Adrenal gland (tissue), 12 donors: Measurements from ENCODE around the gene CCL17. TPM values are rescaled to one million over a fixed set of nuclear protein-coding genes. Genes with fewer than 3 reads are reported as not detected.
A peak's percentile ranks its signal among the peaks of the same experiment; 100 is the strongest.
"Not testable (repeated sequence)": the region's sequence is repeated elsewhere in the genome, so short reads cannot be mapped to it uniquely, and the experiment has no call there.

Experiments used
- DNase-seq, 7 donors: peaks; one replicate each; pipeline ENCODE4 v3.0.0-alpha.2; 2019 to 2020
- H3K27ac ChIP-seq, 5 donors: fragments of 200-600 bp; sonication (generic) in 4 of 5; 1 replicate in 3 of 5; 2 replicates in 2 of 5; pipeline versions ENCODE4 v1.5.1 to v1.8.0; 2016 to 2020; ENCODE audit warnings: mild to moderate bottlenecking in 1 of 5
- H3K27me3 ChIP-seq: fragments of 200-600 bp; 2 replicates; pipeline ENCODE4 v1.8.0; 2021
- H3K36me3 ChIP-seq, 2 donors: fragments of 200-600 bp; replicated peaks in 1 of 2; 1 replicate in 1 of 2; 2 replicates in 1 of 2; pipeline versions ENCODE4 v1.5.1 to v1.8.0; 2018 to 2022
- H3K4me1 ChIP-seq, 2 donors: fragments of 200-600 bp; replicated peaks in 1 of 2; 1 replicate in 1 of 2; 2 replicates in 1 of 2; pipeline versions ENCODE4 v1.5.1 to v1.8.0; 2018 to 2021
- H3K4me3 ChIP-seq, 4 donors: fragments of 200-600 bp; sonication (generic) in 3 of 4; one replicate each; pipeline ENCODE4 v1.5.1; 2016 to 2018
- H3K9me3 ChIP-seq, 3 donors: fragments of 200-600 bp; sonication (generic) in 1 of 3; replicated peaks in 1 of 3; 1 replicate in 2 of 3; 2 replicates in 1 of 3; pipeline versions ENCODE4 v1.5.1 to v1.8.0; 2016 to 2021
- POLR2A ChIP-seq, 2 donors: fragments of 450-650 bp; IDR thresholded peaks; one replicate each; pipeline ENCODE4 v1.6.1; 2017; ENCODE audit warnings: antibody characterized with exemption in 2 of 2, mild to moderate bottlenecking in 2 of 2, moderate library complexity in 1 of 2
- WGBS, 4 donors: extraction: QIAGEN DNeasy Blood & Tissue Kit in 2 of 4; methylation state at CpG; one replicate each; pipeline versions ENCODE4 v1.1.5 to v1.1.7; 2013 to 2017; 5-methylcytosine and 5-hydroxymethylcytosine counted together
- intact Hi-C, 2 donors: fragments of 100-400 bp; cut with DNase I; formaldehyde crosslinking; loops; one replicate each; pipeline versions ENCODE4 v1.14.1 to v1.15.0; 2022 to 2023
- polyA plus RNA-seq, 3 donors: library from polyadenylated mRNA; stranded (reverse); fragments of 200-250 nt in 2 of 3; fragments of 350-450 nt in 1 of 3; fragmentation: Illumina TruSeq in 1 of 3; extraction: RNeasy Lipid Tissue Mini Kit (QIAGEN cat#74804) in 1 of 3; gene quantifications; one replicate each; pipeline ENCODE4 v1.2.3, GENCODE V29; 2013 to 2014
- total RNA-seq, 9 donors: library from RNA; depleted of rRNA in 4 of 9; stranded (reverse); fragments of >200 nt in 4 of 9; fragments of 120-200 nt in 1 of 9; fragmentation: NEBNext Ultra II Directional in 1 of 9; extraction: Animal tissue kit (Norgen Biotek cat#: 25700) in 1 of 9; gene quantifications; one replicate each; pipeline versions ENCODE4 v1.1.0 to v1.2.4, GENCODE V29; 2013 to 2023
- TF ChIP-seq, protein P1 (sequence below), 6 experiments: fragments of 450-650 bp in 4 of 6; fragments of 200-600 bp in 2 of 6; sonication (generic) in 1 of 6; IDR thresholded peaks; 1 replicate in 5 of 6; 2 replicates in 1 of 6; pipeline versions ENCODE4 v1.5.1 to v1.8.0; 2016 to 2021; ENCODE audit warnings: antibody characterized with exemption in 6 of 6, mild to moderate bottlenecking in 2 of 6, moderate library complexity in 1 of 6
- donor health status: healthy with polysubstance abuse.
- donor health status: Bipolar disorder and iron deficiency.
- donor health status: DM: yes; HTN: yes; CAD: no.
- donor health status: DM: no; HTN: no; CAD: no.
- donor health status: DM: no; HTN: no; CAD: no.
- donor health status: DM: yes; HTN: yes; CAD: no.

The CCL17 gene
- total and polyA plus RNA-seq, 12 donors: not detected

DNA sequence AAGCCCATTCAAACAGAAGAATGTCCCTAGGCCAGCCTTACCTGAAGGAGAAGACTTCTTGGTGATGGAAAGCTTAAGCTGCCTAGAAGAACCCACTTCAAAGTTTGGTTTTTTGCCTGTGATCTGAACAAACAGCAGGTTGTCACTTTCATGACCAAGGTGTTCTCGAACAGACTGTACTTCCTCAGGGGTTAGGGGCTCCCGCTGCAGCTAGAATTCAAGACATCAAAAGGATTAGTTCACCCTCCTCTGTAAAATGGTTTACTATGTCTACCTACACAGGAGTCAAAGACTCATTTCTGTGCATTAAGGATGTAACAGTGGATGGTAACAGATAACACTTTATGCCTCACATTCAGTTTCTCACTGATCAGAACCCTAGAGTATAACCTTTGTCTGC, 29.4 kb downstream of the CCL17 start:
- 83 to 99% (median 96%) methylated on average over 1 to 2 of the region's 2 CpGs for WGBS, 4 donors
- Histone ChIP-seq H3K36me3 (peaks cover 0 to 86% of the 10 kb centered on the region in 2 donors), H3K9me3 (no peaks in the 10 kb centered on the region), H3K4me3 (no peak overlapping the region), H3K27me3 (no peaks in the 10 kb centered on the region), H3K4me1 (no peaks in the 10 kb centered on the region), H3K27ac (no peak overlapping the region)
- DNase-seq: no peak
- TF ChIP-seq, protein P1, sequence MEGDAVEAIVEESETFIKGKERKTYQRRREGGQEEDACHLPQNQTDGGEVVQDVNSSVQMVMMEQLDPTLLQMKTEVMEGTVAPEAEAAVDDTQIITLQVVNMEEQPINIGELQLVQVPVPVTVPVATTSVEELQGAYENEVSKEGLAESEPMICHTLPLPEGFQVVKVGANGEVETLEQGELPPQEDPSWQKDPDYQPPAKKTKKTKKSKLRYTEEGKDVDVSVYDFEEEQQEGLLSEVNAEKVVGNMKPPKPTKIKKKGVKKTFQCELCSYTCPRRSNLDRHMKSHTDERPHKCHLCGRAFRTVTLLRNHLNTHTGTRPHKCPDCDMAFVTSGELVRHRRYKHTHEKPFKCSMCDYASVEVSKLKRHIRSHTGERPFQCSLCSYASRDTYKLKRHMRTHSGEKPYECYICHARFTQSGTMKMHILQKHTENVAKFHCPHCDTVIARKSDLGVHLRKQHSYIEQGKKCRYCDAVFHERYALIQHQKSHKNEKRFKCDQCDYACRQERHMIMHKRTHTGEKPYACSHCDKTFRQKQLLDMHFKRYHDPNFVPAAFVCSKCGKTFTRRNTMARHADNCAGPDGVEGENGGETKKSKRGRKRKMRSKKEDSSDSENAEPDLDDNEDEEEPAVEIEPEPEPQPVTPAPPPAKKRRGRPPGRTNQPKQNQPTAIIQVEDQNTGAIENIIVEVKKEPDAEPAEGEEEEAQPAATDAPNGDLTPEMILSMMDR (IDR thresholded peaks at IDR 0.05): no peak
- TF ChIP-seq POLR2A (IDR thresholded peaks at IDR 0.05): no peak
- intact Hi-C loops: no loop called here

GRCh38 chr16:57435838-57436237, 31.3 kb downstream of the CCL17 start:
- no peak for DNase-seq
- Histone ChIP-seq H3K36me3 (peaks cover 0 to 83% of the 10 kb centered on the region in 2 donors), H3K4me3 (no peak overlapping the region), H3K9me3 (no peaks in the 10 kb centered on the region), H3K4me1 (no peaks in the 10 kb centered on the region), H3K27me3 (no peaks in the 10 kb centered on the region), H3K27ac (no peak overlapping the region)
- TF ChIP-seq POLR2A (IDR thresholded peaks at IDR 0.05): no peak
- TF ChIP-seq, protein P1 (IDR thresholded peaks at IDR 0.05): no peak
- WGBS, 4 donors: 88 to 100% (median 94%) methylated on average over 1 of the region's 1 CpG
- intact Hi-C loops: no loop called here

- H3K9me3 ChIP-seq, H3K27ac ChIP-seq, DNase-seq, H3K4me3 ChIP-seq, H3K27me3 ChIP-seq, intact Hi-C loops, H3K4me1 ChIP-seq: not testable (repeated sequence)
- 91 to 99% (median 94%) methylated on average over 8 of the region's 8 CpGs for WGBS, 4 donors
- H3K36me3 ChIP-seq: peaks cover 0 to 42% of the 10 kb centered on the region in 2 donors
Observed at GRCh38 chr16:57439947-57440346, 35.4 kb downstream of the CCL17 start.

GRCh38 chr16:57440551-57440950, 36.0 kb downstream of the CCL17 start:
- H3K27ac ChIP-seq, H3K9me3 ChIP-seq, intact Hi-C loops, H3K4me1 ChIP-seq, H3K4me3 ChIP-seq, H3K27me3 ChIP-seq, DNase-seq: not testable (repeated sequence)
- 73 to 99% (median 98%) methylated on average over 8 of the region's 8 CpGs for WGBS, 4 donors
- peaks cover 0 to 36% of the 10 kb centered on the region in 2 donors for H3K36me3 ChIP-seq

GRCh38 chr16:57444711-57445110, 40.1 kb downstream of the CCL17 start:
- 43 to 73% (median 60%) methylated on average over 3 of the region's 3 CpGs for WGBS, 4 donors
- Histone ChIP-seq H3K4me3 (no peak overlapping the region), H3K9me3 (no peaks in the 10 kb centered on the region), H3K27ac (peak overlapping the region in 2 of 5 donors; percentile 45 to 61), H3K36me3 (peaks cover 0 to 6% of the 10 kb centered on the region in 2 donors), H3K4me1 (peaks cover 9 to 28% of the 10 kb centered on the region in 2 donors), H3K27me3 (no peaks in the 10 kb centered on the region)
- TF ChIP-seq POLR2A (IDR thresholded peaks at IDR 0.05): no peak
- TF ChIP-seq, protein P1 (IDR thresholded peaks at IDR 0.05): no peak
- intact Hi-C loops: no loop called here
- DNase-seq: peak in 4 of 7 donors; percentile 35 to 61 (median 50)
